Neural crest cell (in vitro differentiated cells): ENCODE data around the gene SSNA1. TPM values are rescaled to one million over a fixed set of nuclear protein-coding genes. Genes with fewer than 3 reads are reported as not detected.
"Not testable (repeated sequence)": the region's sequence is repeated elsewhere in the genome, so short reads cannot be mapped to it uniquely, and the experiment has no call there.

Source experiments
- DNase-seq: peaks from one replicate; pipeline ENCODE4 v3.0.0; 2021; ENCODE audit warnings: low read depth, mixed read lengths, low spot score
- H3K27ac Mint-ChIP-seq: one replicate; pipeline ENCODE4 v1.8.0; 2021; ENCODE audit warnings: mild to moderate bottlenecking, mixed read lengths; ENCODE audit not compliant: unreplicated experiment
- H3K27me3 Mint-ChIP-seq: 2 replicates; pipeline ENCODE4 v1.8.0; 2021; ENCODE audit warnings: low read depth, mild to moderate bottlenecking, mixed read lengths
- H3K36me3 Mint-ChIP-seq: 2 replicates; pipeline ENCODE4 v1.8.0; 2021; ENCODE audit warnings: low read depth, mild to moderate bottlenecking, mixed read lengths
- H3K4me1 Mint-ChIP-seq: 2 replicates; pipeline ENCODE4 v1.8.0; 2021; ENCODE audit warnings: mixed read lengths
- H3K4me3 Mint-ChIP-seq: one replicate; pipeline ENCODE4 v1.8.0; 2021; ENCODE audit warnings: mild to moderate bottlenecking, mixed read lengths
- H3K9me3 Mint-ChIP-seq: 2 replicates; pipeline ENCODE4 v1.8.0; 2021; ENCODE audit warnings: mixed read lengths
- microRNA-seq: library from miRNA; unstranded; fragments of <30 nt; microRNA quantifications from one replicate; pipeline ENCODE4, GENCODE V29; 2020
- total RNA-seq: library from RNA; stranded (reverse); gene quantifications from 2 replicates; pipeline ENCODE4 v1.2.1, GENCODE V29; 2021
- TF ChIP-seq, protein P1 (sequence below): fragments of 200-600 bp; sonication (generic); conservative IDR thresholded peaks from 2 replicates; pipeline ENCODE4 v1.5.0; 2021; ENCODE audit warnings: antibody characterized with exemption, mild to moderate bottlenecking

Gene SSNA1
- total RNA-seq, 1 donor from 2014 or later, result 66.4 TPM

GRCh38 chr9:137237759-137238726, 49.6 kb downstream of the SSNA1 start:
- Mint-ChIP-seq H3K4me1 (peaks cover 20% of the 10 kb centered on the region), H3K4me3 (peak overlapping the region; percentile 57), H3K36me3 (peaks cover 11% of the 10 kb centered on the region), H3K9me3 (no peaks in the 10 kb centered on the region), H3K27me3 (peaks cover 4% of the 10 kb centered on the region), H3K27ac (no peak overlapping the region)
- TF ChIP-seq, protein P1, sequence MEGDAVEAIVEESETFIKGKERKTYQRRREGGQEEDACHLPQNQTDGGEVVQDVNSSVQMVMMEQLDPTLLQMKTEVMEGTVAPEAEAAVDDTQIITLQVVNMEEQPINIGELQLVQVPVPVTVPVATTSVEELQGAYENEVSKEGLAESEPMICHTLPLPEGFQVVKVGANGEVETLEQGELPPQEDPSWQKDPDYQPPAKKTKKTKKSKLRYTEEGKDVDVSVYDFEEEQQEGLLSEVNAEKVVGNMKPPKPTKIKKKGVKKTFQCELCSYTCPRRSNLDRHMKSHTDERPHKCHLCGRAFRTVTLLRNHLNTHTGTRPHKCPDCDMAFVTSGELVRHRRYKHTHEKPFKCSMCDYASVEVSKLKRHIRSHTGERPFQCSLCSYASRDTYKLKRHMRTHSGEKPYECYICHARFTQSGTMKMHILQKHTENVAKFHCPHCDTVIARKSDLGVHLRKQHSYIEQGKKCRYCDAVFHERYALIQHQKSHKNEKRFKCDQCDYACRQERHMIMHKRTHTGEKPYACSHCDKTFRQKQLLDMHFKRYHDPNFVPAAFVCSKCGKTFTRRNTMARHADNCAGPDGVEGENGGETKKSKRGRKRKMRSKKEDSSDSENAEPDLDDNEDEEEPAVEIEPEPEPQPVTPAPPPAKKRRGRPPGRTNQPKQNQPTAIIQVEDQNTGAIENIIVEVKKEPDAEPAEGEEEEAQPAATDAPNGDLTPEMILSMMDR, result no peak
- no peak for DNase-seq

DNA sequence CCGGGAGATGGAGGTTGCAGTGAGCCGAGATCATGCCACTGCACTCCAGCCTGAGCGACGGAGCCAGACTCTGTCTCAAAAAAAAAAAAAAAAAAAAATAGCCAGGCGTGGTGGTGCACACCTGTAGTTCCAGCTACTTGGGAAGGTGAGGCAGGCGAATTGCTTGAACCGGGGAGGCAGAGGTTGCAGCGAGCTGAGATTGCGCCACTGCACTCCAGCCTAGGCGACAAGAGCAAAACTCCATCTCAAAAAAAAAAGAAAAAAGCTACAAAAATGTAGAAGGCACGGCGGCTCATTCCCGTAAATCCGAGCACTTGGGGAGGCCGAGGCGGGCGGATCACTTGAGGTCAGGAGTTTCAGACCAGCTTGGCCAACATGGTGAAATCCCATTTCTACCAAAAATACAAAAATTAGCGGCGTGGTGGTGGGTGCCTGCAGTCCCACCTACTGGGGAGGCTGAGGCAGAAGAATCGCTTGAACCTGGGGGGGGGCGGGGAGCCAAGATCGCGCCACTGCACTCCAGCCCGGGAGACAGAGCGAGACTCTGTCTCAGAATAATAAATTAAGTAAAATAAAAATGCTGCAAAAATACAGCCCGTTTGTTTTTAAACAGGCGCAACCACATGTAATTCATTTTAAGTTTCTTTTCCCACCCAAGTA, 51.2 kb downstream of the SSNA1 start:
- not testable (repeated sequence) for H3K9me3 Mint-ChIP-seq, DNase-seq, H3K27ac Mint-ChIP-seq, H3K27me3 Mint-ChIP-seq
- peak overlapping the region; percentile 88 for H3K4me3 Mint-ChIP-seq
- H3K36me3 Mint-ChIP-seq, result peaks cover 11% of the 10 kb centered on the region
- H3K4me1 Mint-ChIP-seq, result peaks cover 24% of the 10 kb centered on the region

Small RNA genes lying within 50 kb of the gene (microRNA-seq; reads per million reads assigned to microRNA genes)
- not detected for gene MIR3621

Other genes starting within 250 kb of the SSNA1 start
- 81.2 and 83.9 TPM in 2 replicates for gene FBXW5, start 243.9 kb upstream of the SSNA1 start, total RNA-seq
- gene C8G, start 243.4 kb upstream of the SSNA1 start, total RNA-seq, result 0.59 and 0.98 TPM in 2 replicates
- 0.50 and 1.1 TPM in 2 replicates for gene LCN12, start 236.4 kb upstream of the SSNA1 start, total RNA-seq
- gene PTGDS, start 211.2 kb upstream of the SSNA1 start, total RNA-seq, result not detected in 2 replicates
- gene LCNL1, start 205.7 kb upstream of the SSNA1 start, total RNA-seq, result not detected in 2 replicates
- 82.6 and 84.9 TPM in 2 replicates for gene PAXX, start 196.3 kb upstream of the SSNA1 start, total RNA-seq
- not detected in 2 replicates for gene CLIC3, start 192.1 kb upstream of the SSNA1 start, total RNA-seq
- gene ABCA2, start 160.4 kb upstream of the SSNA1 start, total RNA-seq, result 31.7 and 37.1 TPM in 2 replicates
- 0.14 TPM in 1 of 2 replicates, not detected in the other for gene FUT7, start 156.6 kb upstream of the SSNA1 start, total RNA-seq
- 54.7 and 61.1 TPM in 2 replicates for gene NPDC1, start 142.5 kb upstream of the SSNA1 start, total RNA-seq
- not detected in 2 replicates for gene ENTPD2, start 134.6 kb upstream of the SSNA1 start, total RNA-seq
- gene SAPCD2, start 118.1 kb upstream of the SSNA1 start, total RNA-seq, result 29.8 and 31.1 TPM in 2 replicates
- 2.6 and 2.9 TPM in 2 replicates for gene UAP1L1, start 111.2 kb upstream of the SSNA1 start, total RNA-seq
- 50.4 and 54.0 TPM in 2 replicates for gene MAN1B1, start 101.7 kb upstream of the SSNA1 start, total RNA-seq
- 37.9 and 46.5 TPM in 2 replicates for gene DPP7, start 73.9 kb upstream of the SSNA1 start, total RNA-seq
- gene GRIN1, start 49.5 kb upstream of the SSNA1 start, total RNA-seq, result 0.14 and 0.44 TPM in 2 replicates
- gene LRRC26, start 18.6 kb upstream of the SSNA1 start, total RNA-seq, result 0.37 and 0.48 TPM in 2 replicates
- gene TMEM210, start 16.6 kb upstream of the SSNA1 start, total RNA-seq, result not detected in 2 replicates
- gene ANAPC2, start 116 bp upstream of the SSNA1 start, total RNA-seq, result 69.3 and 71.7 TPM in 2 replicates
- 22.0 and 25.1 TPM in 2 replicates for gene TPRN, start 12.1 kb downstream of the SSNA1 start, total RNA-seq
- gene TMEM203, start 17.0 kb downstream of the SSNA1 start, total RNA-seq, result 45.0 and 49.7 TPM in 2 replicates
- 36.6 and 39.4 TPM in 2 replicates for gene NDOR1, start 17.0 kb downstream of the SSNA1 start, total RNA-seq
- gene RNF208, start 33.6 kb downstream of the SSNA1 start, total RNA-seq, result 9.7 and 10.1 TPM in 2 replicates
- gene CYSRT1, start 36.5 kb downstream of the SSNA1 start, total RNA-seq, result 1.2 and 1.6 TPM in 2 replicates
- gene RNF224, start 38.8 kb downstream of the SSNA1 start, total RNA-seq, result 0.16 TPM in 1 of 2 replicates, not detected in the other
- gene SLC34A3, start 42.2 kb downstream of the SSNA1 start, total RNA-seq, result not detected in 2 replicates
- gene TUBB4B, start 52.6 kb downstream of the SSNA1 start, total RNA-seq, result 329 and 336 TPM in 2 replicates
- 0.26 TPM in 1 of 2 replicates, not detected in the other for gene STPG3, start 62.6 kb downstream of the SSNA1 start, total RNA-seq
- gene NELFB, start 66.7 kb downstream of the SSNA1 start, total RNA-seq, result 76.7 and 79.0 TPM in 2 replicates
- gene TOR4A, start 89.0 kb downstream of the SSNA1 start, total RNA-seq, result 0.75 and 0.86 TPM in 2 replicates
- 31.7 and 33.7 TPM in 2 replicates for gene NRARP, start 113.6 kb downstream of the SSNA1 start, total RNA-seq
- gene EXD3, start 234.5 kb downstream of the SSNA1 start, total RNA-seq, result 15.1 and 17.6 TPM in 2 replicates
- gene NOXA1, start 234.7 kb downstream of the SSNA1 start, total RNA-seq, result 0.89 and 0.98 TPM in 2 replicates